Adrenal gland (tissue), 5 donors: ENCODE measurements around the gene COX4I2.

ENCODE experiments used
- CTCF ChIP-seq, 6 experiments: fragments of 450-650 bp in 4 of 6; fragments of 200-600 bp in 2 of 6; sonication (generic) in 1 of 6; IDR thresholded peaks; 1 replicate in 5 of 6; 2 replicates in 1 of 6; pipeline versions ENCODE4 v1.5.1 to v1.8.0; 2016 to 2021; ENCODE audit warnings: antibody characterized with exemption in 6 of 6, mild to moderate bottlenecking in 2 of 6, moderate library complexity in 1 of 6
- POLR2A ChIP-seq, 2 donors: fragments of 450-650 bp; IDR thresholded peaks; one replicate each; pipeline ENCODE4 v1.6.1; 2017; ENCODE audit warnings: antibody characterized with exemption in 2 of 2, mild to moderate bottlenecking in 2 of 2, moderate library complexity in 1 of 2
- donor health status: DM: no; HTN: no; CAD: no.

- TF ChIP-seq CTCF (IDR thresholded peaks at IDR 0.05) (no peak), POLR2A (IDR thresholded peaks at IDR 0.05) (no peak)
These were observed 40.2 kb upstream of the COX4I2 start for GRCh38 chr20:31597481-31597855.
